GM12801 (cell line): ENCODE data around the gene NMT1.

Experiments used
- TF ChIP-seq, protein P1 (sequence below): IDR thresholded peaks from one replicate; pipeline ENCODE4 v1.5.1; 2011; ENCODE audit warnings: control low read depth; ENCODE audit not compliant: insufficient read length; ENCODE audit errors: extremely low read depth

Gene NMT1

DNA sequence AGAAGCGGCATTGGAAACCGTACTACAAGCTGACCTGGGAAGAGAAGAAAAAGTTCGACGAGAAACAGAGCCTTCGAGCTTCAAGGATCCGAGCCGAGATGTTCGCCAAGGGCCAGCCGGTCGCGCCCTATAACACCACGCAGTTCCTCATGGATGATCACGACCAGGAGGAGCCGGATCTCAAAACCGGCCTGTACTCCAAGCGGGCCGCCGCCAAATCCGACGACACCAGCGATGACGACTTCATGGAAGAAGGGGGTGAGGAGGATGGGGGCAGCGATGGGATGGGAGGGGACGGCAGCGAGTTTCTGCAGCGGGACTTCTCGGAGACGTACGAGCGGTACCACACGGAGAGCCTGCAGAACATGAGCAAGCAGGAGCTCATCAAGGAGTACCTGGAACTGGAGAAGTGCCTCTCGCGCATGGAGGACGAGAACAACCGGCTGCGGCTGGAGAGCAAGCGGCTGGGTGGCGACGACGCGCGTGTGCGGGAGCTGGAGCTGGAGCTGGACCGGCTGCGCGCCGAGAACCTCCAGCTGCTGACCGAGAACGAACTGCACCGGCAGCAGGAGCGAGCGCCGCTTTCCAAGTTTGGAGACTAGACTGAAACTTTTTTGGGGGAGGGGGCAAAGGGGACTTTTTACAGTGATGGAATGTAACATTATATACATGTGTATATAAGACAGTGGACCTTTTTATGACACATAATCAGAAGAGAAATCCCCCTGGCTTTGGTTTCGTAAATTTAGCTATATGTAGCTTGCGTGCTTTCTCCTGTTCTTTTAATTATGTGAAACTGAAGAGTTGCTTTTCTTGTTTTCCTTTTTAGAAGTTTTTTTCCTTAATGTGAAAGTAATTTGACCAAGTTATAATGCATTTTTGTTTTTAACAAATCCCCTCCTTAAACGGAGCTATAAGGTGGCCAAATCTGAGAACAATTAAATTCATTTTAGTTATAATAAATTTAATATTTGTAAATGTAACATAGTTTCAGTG lies 88.8 kb downstream of the NMT1 start:
- TF ChIP-seq, protein P1, sequence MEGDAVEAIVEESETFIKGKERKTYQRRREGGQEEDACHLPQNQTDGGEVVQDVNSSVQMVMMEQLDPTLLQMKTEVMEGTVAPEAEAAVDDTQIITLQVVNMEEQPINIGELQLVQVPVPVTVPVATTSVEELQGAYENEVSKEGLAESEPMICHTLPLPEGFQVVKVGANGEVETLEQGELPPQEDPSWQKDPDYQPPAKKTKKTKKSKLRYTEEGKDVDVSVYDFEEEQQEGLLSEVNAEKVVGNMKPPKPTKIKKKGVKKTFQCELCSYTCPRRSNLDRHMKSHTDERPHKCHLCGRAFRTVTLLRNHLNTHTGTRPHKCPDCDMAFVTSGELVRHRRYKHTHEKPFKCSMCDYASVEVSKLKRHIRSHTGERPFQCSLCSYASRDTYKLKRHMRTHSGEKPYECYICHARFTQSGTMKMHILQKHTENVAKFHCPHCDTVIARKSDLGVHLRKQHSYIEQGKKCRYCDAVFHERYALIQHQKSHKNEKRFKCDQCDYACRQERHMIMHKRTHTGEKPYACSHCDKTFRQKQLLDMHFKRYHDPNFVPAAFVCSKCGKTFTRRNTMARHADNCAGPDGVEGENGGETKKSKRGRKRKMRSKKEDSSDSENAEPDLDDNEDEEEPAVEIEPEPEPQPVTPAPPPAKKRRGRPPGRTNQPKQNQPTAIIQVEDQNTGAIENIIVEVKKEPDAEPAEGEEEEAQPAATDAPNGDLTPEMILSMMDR, result no peak

DNA sequence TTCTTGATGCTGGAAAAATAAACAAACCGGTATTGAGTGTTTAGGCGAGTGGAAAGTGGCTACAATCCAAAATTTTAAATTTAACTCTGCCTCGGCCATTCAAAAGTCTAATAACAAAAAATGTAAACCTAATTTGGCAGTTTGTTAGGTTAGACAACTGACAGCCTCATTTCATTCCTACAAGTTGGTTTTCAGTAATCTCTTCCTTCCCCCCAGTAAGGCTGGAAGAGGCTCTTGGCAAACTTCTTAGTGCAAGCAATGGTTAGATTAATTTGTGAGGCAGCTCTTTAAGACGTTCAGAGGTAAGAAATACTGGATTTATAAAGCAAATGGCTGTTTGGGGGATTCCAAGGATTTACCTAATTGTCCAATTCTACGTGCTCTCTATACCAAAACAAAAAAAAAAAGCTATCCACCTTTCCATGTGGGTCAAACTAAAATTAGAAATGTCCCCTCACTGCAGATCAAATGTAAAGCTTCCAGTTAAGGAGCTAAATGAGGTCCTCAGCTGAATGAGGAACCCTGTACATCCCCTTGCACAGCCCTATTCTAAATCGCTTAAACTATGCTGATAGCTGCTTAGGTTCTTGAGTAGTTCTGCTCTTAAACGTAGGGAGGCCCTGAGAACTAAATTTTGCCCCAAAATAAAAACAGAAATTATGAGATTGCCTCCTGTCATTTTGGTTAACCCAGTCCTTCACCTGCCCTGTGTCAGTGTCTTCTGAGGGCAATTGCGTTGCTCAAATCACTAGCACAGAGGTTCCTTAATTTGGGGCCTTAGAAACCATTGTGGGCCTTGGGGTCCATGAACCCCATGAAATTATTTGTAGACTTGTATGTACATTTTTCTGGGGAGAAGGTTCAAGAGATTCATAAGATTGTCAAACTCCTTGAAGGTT lies 90.0 kb downstream of the NMT1 start:
- TF ChIP-seq, protein P1, result no peak

- TF ChIP-seq, protein P1, result no peak
Measured at GRCh38 chr17:45155029-45155428, 93.9 kb downstream of the NMT1 start.

DNA sequence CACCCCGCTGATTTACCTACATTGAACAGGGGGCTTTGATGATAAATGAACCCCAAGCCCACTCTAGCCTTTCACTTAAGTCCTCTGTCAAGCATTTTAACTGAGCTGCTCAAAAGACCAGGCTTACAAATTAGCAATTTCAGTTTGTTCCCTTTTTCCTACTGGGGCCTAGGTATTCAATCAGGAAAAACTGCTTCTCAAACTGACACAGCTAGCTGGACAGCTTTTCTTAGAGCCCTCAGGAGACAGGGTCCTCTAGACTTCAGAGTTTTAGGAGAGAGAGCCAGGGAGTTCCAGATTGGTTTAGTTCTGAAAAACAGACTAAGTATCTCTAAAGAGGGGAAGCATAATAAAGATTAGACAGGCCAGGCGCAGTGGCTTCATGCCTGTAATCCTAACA lies 94.4 kb downstream of the NMT1 start:
- TF ChIP-seq, protein P1, result no peak

GRCh38 chr17:45156242-45156641 lies 95.1 kb downstream of the NMT1 start:
- TF ChIP-seq, protein P1, result no peak
